H9 (cell line): ENCODE results near the gene GCLC. TPM values are rescaled to one million over a fixed set of nuclear protein-coding genes. Genes with fewer than 3 reads are reported as not detected.

Source experiments
- DNase-seq: peaks from one replicate; pipeline ENCODE4 v3.0.0-alpha.2; 2017
- H2AFZ ChIP-seq: one replicate; pipeline ENCODE4 v1.6.1; 2013; ENCODE audit warnings: mild to moderate bottlenecking, low read length, control low read depth, moderate library complexity
- H2AK5ac ChIP-seq: 2 replicates; pipeline ENCODE4 v1.6.1; 2013; ENCODE audit warnings: low read length, control low read depth, mixed read lengths; ENCODE audit not compliant: insufficient read length
- H2BK120ac ChIP-seq: one replicate; pipeline ENCODE4 v1.6.1; 2013; ENCODE audit warnings: low read depth, mild to moderate bottlenecking, low read length, control low read depth, inconsistent platforms; ENCODE audit not compliant: poor library complexity, severe bottlenecking
- H2BK12ac ChIP-seq: 2 replicates; pipeline ENCODE4 v1.6.1; 2013; ENCODE audit warnings: low read length, control low read depth, mixed read lengths, low read depth; ENCODE audit not compliant: insufficient read length
- H2BK15ac ChIP-seq: 2 replicates; pipeline ENCODE4 v1.6.1; 2013; ENCODE audit warnings: low read depth, low read length, control low read depth
- H2BK20ac ChIP-seq: one replicate; pipeline ENCODE4 v1.6.1; 2013; ENCODE audit warnings: low read depth, mild to moderate bottlenecking, low read length, control low read depth, inconsistent platforms; ENCODE audit not compliant: poor library complexity, severe bottlenecking
- H2BK5ac ChIP-seq: 2 replicates; pipeline ENCODE4 v1.6.1; 2013; ENCODE audit warnings: low read length, control low read depth, mixed read lengths; ENCODE audit not compliant: insufficient read length
- H3K14ac ChIP-seq: 2 replicates; pipeline ENCODE4 v1.6.1; 2013; ENCODE audit warnings: low read length, control low read depth; ENCODE audit not compliant: insufficient read depth
- H3K18ac ChIP-seq: 2 replicates; pipeline ENCODE4 v1.6.1; 2013; ENCODE audit warnings: low read depth, mild to moderate bottlenecking, mixed read lengths, low read length, control low read depth; ENCODE audit not compliant: insufficient read length
- H3K23ac ChIP-seq: 2 replicates; pipeline ENCODE4 v1.6.1; 2013; ENCODE audit warnings: low read length, control low read depth, mixed read lengths, low read depth; ENCODE audit not compliant: insufficient read length
- H3K23me2 ChIP-seq: 2 replicates; pipeline ENCODE4 v1.6.1; 2013; ENCODE audit warnings: low read depth, mild to moderate bottlenecking, mixed read lengths, low read length, control low read depth; ENCODE audit not compliant: insufficient read length, poor library complexity, severe bottlenecking
- H3K27ac ChIP-seq: 2 replicates; pipeline ENCODE4 v1.5.1; 2013; ENCODE audit warnings: low read length, control low read depth, mixed read lengths, low read depth; ENCODE audit not compliant: insufficient read length
- H3K27me3 ChIP-seq: 2 replicates; pipeline ENCODE4 v1.6.1; 2013; ENCODE audit warnings: low read length, control low read depth, inconsistent platforms; ENCODE audit not compliant: insufficient read depth
- H3K4ac ChIP-seq: 2 replicates; pipeline ENCODE4 v1.6.1; 2013; ENCODE audit warnings: low read depth, mild to moderate bottlenecking, control low read depth, inconsistent platforms, low read length, moderate library complexity
- H3K4me1 ChIP-seq: 2 replicates; pipeline ENCODE4 v1.6.1; 2013; ENCODE audit warnings: low read length, control low read depth, inconsistent platforms; ENCODE audit not compliant: insufficient read depth
- H3K4me2 ChIP-seq: 2 replicates; pipeline ENCODE4 v1.6.1; 2013; ENCODE audit warnings: low read length, control low read depth, mixed read lengths; ENCODE audit not compliant: insufficient read length, insufficient read depth
- H3K56ac ChIP-seq: 2 replicates; pipeline ENCODE4 v1.6.1; 2013; ENCODE audit warnings: low read depth, mild to moderate bottlenecking, mixed read lengths, low read length, control low read depth; ENCODE audit not compliant: insufficient read length
- H3K79me1 ChIP-seq: 2 replicates; pipeline ENCODE4 v1.6.1; 2013; ENCODE audit warnings: low read depth, mild to moderate bottlenecking, moderate library complexity, low read length, control low read depth, inconsistent platforms; ENCODE audit not compliant: insufficient read depth, poor library complexity, severe bottlenecking
- H3K79me2 ChIP-seq: 2 replicates; pipeline ENCODE4 v1.6.1; 2013; ENCODE audit warnings: low read length, control low read depth, inconsistent platforms; ENCODE audit not compliant: insufficient read depth
- H3K9ac ChIP-seq: 2 replicates; pipeline ENCODE4 v1.6.1; 2013; ENCODE audit warnings: low read length, control low read depth, mixed read lengths; ENCODE audit not compliant: insufficient read length; ENCODE audit errors: extremely low read depth
- H3K9me3 ChIP-seq: one replicate; pipeline ENCODE4 v1.6.1; 2013; ENCODE audit warnings: low read depth, low read length, inconsistent platforms; ENCODE audit not compliant: control insufficient read depth
- H3T11ph ChIP-seq: one replicate; pipeline ENCODE4 v1.6.1; 2013; ENCODE audit warnings: mild to moderate bottlenecking, low read length, control low read depth, inconsistent platforms
- H4K20me1 ChIP-seq: one replicate; pipeline ENCODE4 v1.6.1; 2013; ENCODE audit not compliant: control insufficient read depth, insufficient read length, insufficient read depth
- H4K5ac ChIP-seq: 2 replicates; pipeline ENCODE4 v1.6.1; 2013; ENCODE audit warnings: low read depth, mild to moderate bottlenecking, mixed read lengths, low read length, control low read depth; ENCODE audit not compliant: insufficient read length
- H4K8ac ChIP-seq: replicated peaks from 2 replicates; pipeline ENCODE4 v1.6.1; 2013; ENCODE audit warnings: low read length, control low read depth, mixed read lengths, low read depth; ENCODE audit not compliant: insufficient read length
- H4K91ac ChIP-seq: 2 replicates; pipeline ENCODE4 v1.6.1; 2013; ENCODE audit warnings: low read depth, mild to moderate bottlenecking, moderate library complexity, mixed read lengths, low read length, control low read depth; ENCODE audit not compliant: insufficient read length
- H3K27ac Mint-ChIP-seq, 3 experiments: 2 replicates in 2 of 3; 3 replicates in 1 of 3; pipeline ENCODE4 v1.8.0; 2020 to 2021; ENCODE audit warnings: mixed read lengths in 3 of 3, mild to moderate bottlenecking in 1 of 3, moderate library complexity in 1 of 3
- H3K27me3 Mint-ChIP-seq: 2 replicates; pipeline ENCODE4 v1.8.0; 2021; ENCODE audit warnings: low read depth, mild to moderate bottlenecking, moderate library complexity, mixed read lengths
- H3K36me3 Mint-ChIP-seq, 3 experiments: 2 replicates in 2 of 3; 3 replicates in 1 of 3; pipeline ENCODE4 v1.8.0; 2020 to 2021; ENCODE audit warnings: low read depth in 3 of 3, mixed read lengths in 3 of 3; ENCODE audit not compliant: insufficient read depth in 1 of 3
- H3K4me1 Mint-ChIP-seq, 2 experiments: 2 replicates each; pipeline ENCODE4 v1.8.0; 2020; ENCODE audit warnings: mixed read lengths in 2 of 2
- H3K4me3 Mint-ChIP-seq, 2 experiments: 2 replicates in 1 of 2; 3 replicates in 1 of 2; pipeline ENCODE4 v1.8.0; 2020 to 2021; ENCODE audit warnings: mild to moderate bottlenecking in 2 of 2, mixed read lengths in 2 of 2, moderate library complexity in 1 of 2
- H3K9me3 Mint-ChIP-seq, 2 experiments: 2 replicates in 1 of 2; 3 replicates in 1 of 2; pipeline ENCODE4 v1.8.0; 2020; ENCODE audit warnings: mild to moderate bottlenecking in 2 of 2, mixed read lengths in 2 of 2, moderate library complexity in 1 of 2
- CTCF ChIP-seq: fragments of 200-600 bp; sonication (generic); conservative IDR thresholded peaks from 3 replicates; pipeline ENCODE4 v1.8.0; 2021; ENCODE audit warnings: antibody characterized with exemption, mild to moderate bottlenecking
- WGBS: extraction: QIAGEN DNeasy Blood & Tissue Kit; methylation state at CpG from one replicate; pipeline ENCODE4 v1.1.7; 2013; ENCODE audit warnings: missing lambda C conversion rate, low lambda C conversion rate, mixed read lengths; ENCODE audit not compliant: insufficient read length; ENCODE audit errors: extremely low coverage; 5-methylcytosine and 5-hydroxymethylcytosine counted together
- total RNA-seq: library from RNA; stranded (reverse); gene quantifications from 2 replicates; pipeline ENCODE4 v1.2.1, GENCODE V29; 2021

GCLC gene
- total RNA-seq, 1 experiment from 2014 or later = 55.5 TPM

DNA sequence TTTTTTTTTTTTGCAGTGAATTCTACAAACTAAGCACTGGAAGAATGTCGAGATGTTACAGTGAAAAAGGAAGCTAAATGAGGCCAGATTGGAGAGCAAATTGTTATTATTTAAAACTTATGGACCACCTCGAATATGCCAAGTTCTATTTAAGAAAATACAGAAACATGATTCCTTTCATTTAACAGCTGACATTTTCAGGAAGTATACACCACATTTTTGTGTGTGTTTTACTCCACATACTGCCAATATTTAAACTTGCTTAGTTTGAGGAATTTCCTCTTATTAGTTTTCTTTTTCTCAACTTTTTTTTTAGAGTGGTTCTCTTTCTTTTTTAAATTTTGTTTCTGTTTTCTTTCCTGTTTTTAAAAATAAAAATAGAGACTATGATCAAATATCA lies 37.0 kb upstream of the GCLC start:
- Mint-ChIP-seq H3K27ac (no peak overlapping the region), H3K27me3 (no peaks in the 10 kb centered on the region; the same call in 1 of the 2 replicates), H3K36me3 (no peaks in the 10 kb centered on the region), H3K4me3 (no peak overlapping the region), H3K9me3 (no peaks in the 10 kb centered on the region), H3K4me1 (peaks cover 4 to 5% of the 10 kb centered on the region in 2 experiments; a peak in 3 of 4 replicates)
- no peak overlapping the region for H2BK12ac ChIP-seq
- TF ChIP-seq CTCF = no peak
- no peak overlapping the region for H3K56ac ChIP-seq
- H3K79me1 ChIP-seq = no peaks in the 10 kb centered on the region
- no peak overlapping the region for H3K9ac ChIP-seq
- no peak overlapping the region for H2BK120ac ChIP-seq
- no peak overlapping the region for H2BK20ac ChIP-seq
- no peak overlapping the region for H2BK15ac ChIP-seq
- no peak overlapping the region for H2AFZ ChIP-seq
- no peak overlapping the region for H4K91ac ChIP-seq
- no peak overlapping the region for H3K23ac ChIP-seq
- no peaks in the 10 kb centered on the region for H3K23me2 ChIP-seq
- H2BK5ac ChIP-seq = no peak overlapping the region
- no peak overlapping the region for H3K14ac ChIP-seq
- no peak overlapping the region for H4K8ac ChIP-seq
- no peak overlapping the region for H3T11ph ChIP-seq
- no peaks in the 10 kb centered on the region for H3K27me3 ChIP-seq
- H3K9me3 ChIP-seq = no peaks in the 10 kb centered on the region
- no peaks in the 10 kb centered on the region for H3K79me2 ChIP-seq
- no peaks in the 10 kb centered on the region for H3K4me1 ChIP-seq
- no peak for DNase-seq
- WGBS = no CpG with 5 or more reads among the region's 2 CpGs
- H4K20me1 ChIP-seq = no peaks in the 10 kb centered on the region
- no peak overlapping the region for H2AK5ac ChIP-seq
- H3K4me2 ChIP-seq = no peak overlapping the region
- no peak overlapping the region for H3K27ac ChIP-seq
- H4K5ac ChIP-seq = no peak overlapping the region
- H3K18ac ChIP-seq = no peak overlapping the region
- no peak overlapping the region for H3K4ac ChIP-seq
